NCI-H2196 (cell line): Measurements from ENCODE around the gene RPS6KC1.
"Not testable (repeated sequence)": the region's sequence is repeated elsewhere in the genome, so short reads cannot be mapped to it uniquely, and the experiment has no call there.

Experiments
- DNase-seq: peaks from one replicate; lab custom pipeline; 2025; ENCODE audit not compliant: unreplicated experiment; lab: John Stamatoyannopoulos, UW

The RPS6KC1 gene

GRCh38 chr1:213104604-213105003, 53.6 kb downstream of the RPS6KC1 start:
- no peak for DNase-seq

- no peak for DNase-seq
Observed at GRCh38 chr1:213106298-213106697, 55.3 kb downstream of the RPS6KC1 start.

- no peak for DNase-seq
Observed at GRCh38 chr1:213107613-213108012, 56.6 kb downstream of the RPS6KC1 start.

DNA sequence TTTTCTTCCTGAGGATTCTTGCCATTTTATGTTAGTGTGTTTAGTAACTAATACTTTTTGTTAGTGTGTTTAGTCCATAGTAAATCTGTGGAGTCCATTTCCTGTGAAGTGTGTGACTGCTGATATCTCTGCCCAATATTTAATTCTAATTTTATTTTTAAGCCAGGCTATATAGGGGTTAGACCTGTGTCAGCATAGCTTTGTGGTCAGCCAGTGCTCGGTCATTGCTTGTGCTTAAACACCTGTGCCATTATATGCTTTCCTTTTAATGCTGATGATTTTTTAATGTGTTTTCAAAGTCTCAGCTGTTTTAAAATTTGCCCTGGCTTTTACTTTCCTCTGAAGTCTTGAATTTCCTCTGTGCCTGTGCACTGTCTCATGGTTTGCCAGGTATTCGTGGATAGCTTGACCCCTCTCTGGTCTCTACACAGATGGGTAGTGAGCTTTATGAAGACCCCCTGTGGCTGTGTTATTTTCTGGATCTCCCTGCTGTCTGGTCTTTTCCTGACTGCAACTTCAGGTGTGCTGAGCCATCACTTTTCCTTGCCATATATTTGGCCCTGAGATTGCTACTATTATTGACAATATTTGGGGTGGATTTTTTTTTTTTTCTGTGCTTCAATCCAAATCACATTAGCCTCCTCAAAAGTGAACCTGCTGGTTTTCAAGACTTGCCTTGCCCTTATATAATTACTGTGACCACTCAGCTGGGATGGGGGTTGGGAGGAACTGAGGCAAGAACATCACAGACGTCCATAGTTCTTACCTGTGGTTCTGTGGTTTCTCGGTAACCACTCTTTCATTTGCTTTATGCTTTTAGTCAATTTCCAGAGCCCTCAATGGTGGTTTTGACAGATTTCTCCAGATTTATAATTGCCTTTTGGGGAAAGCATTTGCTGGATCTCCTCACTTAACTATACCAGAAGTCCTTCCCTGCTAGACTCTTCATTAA, 59.6 kb downstream of the RPS6KC1 start:
- no peak for DNase-seq

- no peak for DNase-seq
Observed at GRCh38 chr1:213111502-213111901, 60.5 kb downstream of the RPS6KC1 start.

DNA sequence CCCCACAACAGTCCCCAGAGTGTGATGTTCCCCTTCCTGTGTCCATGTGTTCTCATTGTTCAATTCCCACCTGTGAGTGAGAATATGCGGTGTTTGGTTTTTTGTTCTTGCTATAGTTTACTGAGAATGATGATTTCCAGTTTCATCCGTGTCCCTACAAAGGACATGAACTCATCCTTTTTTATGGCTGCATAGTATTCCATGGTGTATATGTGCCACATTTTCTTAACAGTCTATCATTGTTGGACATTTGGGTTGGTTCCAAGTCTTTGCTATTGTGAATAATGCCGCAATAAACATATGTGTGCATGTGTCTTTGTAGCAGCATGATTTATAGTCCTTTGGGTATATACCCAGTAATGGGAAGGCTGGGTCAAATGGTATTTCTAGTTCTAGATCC, 61.7 kb downstream of the RPS6KC1 start:
- DNase-seq = not testable (repeated sequence)

- DNase-seq = not testable (repeated sequence)
Observed at GRCh38 chr1:213117699-213118180, 66.7 kb downstream of the RPS6KC1 start.

DNA sequence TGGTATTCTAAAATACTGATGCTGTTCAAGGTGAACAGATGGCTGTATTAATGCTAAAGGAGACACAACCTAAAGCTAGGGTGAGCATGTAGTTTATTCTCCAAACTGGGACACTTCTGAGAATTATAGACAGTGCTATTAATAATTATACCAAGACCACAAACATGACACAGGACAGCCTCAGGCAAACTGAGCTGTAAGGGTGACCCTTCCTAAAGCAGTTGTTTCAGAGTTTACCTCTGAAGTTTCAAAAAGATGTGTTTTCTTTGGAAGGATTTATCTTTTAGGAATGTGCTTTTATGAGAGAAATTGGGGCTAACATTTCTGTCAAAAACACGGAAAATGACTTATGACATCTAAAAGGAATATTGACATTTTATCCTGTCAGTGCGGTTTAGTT, 68.8 kb downstream of the RPS6KC1 start:
- DNase-seq = no peak

DNA sequence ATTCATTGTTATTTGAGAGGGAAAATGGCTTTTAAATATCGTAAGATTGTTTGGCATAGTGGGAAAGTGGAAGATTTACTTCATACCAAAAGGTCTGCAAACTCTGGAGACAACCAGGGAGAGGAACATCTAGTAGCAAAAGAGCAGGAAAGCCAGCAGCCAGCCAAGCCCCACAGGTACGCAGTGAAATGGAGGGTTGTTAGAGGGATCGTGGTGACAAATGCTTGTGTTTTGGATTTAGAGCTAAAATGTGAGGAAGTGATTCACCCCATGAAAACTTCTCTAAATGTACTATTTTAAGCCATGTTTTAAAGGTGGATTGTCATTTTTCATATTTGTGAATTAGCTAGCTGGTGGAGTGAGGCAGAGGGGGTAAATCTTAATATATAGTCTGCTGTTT, 69.3 kb downstream of the RPS6KC1 start:
- DNase-seq = no peak

DNA sequence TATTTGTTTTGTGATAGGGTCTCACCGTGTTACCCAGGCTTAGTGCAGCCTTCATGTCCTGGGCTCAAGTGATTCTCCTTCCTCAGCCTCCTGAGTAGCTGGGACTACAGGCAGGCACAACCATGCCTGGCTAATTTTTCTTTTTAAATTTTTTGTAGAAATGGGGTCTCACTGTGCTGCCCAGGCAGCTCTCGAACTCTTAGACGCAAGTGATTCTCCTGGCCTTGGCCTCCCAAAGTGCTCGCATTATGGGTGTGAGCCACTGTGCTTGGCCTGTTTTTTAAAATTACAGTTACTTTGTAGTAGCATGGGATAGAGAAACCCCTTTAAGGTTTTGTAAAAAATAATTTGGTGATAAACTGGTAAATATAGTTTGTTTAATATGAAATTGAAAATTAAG, 69.9 kb downstream of the RPS6KC1 start:
- no peak for DNase-seq

DNA sequence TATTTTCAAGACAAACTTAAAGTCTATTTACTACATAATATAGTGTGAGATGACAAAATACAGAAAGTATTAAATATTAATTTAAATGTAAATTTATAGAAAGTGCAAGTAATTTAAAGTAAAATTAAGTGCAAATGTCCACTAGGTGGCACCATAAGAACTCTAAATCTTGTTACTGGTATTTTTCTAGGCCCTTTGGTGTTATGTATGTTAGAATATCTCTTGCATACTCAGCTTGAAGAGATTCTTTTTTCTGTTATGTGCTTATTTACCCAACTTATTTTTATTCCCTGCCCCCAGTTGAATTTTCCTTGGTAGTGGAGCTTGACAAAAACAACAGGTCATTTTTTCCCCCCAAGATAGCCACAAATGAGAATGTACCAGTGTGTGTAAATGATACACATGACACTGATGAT, 71.5 kb downstream of the RPS6KC1 start:
- peak; percentile 58 for DNase-seq

- DNase-seq = no peak
Observed at GRCh38 chr1:213123087-213123486, 72.0 kb downstream of the RPS6KC1 start.

GRCh38 chr1:213123536-213123935, 72.5 kb downstream of the RPS6KC1 start:
- DNase-seq = no peak

DNA sequence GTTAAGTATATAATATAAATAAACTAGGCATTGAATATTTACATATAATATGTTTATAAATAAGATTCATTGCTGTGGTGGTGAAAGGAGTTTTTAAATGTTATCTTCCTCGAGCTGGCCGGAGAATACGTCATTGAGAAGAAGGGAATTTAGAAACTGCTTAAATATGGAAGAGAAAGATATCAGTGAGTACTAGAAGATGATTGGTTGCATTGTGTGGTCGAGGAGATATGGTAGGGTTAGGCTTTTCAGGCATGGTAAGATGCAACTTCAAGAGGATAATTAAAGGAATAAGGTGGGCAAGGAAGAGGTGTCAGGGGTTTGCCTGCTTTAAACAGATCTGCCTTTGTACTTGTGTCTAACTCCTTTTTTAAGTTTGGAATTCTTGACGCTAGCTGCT, 73.5 kb downstream of the RPS6KC1 start:
- no peak for DNase-seq

DNA sequence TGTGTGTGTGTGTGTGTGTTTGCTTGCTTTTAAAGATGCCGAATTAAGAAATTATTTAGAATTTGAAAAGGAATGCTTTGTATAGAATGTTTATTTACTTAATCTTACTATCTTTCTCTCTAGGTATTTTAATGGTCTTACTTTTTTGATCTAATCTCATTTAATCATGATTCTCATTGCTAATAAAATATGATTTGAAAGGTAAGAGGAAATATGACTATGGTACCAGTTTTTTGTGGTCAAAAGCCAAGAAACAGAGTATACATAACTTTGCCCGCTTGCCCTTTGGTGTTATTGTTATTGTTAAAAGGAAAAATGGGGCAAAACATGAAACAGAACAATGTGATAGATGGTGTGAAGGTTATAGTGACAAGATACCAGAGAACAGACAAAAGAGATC, 74.6 kb downstream of the RPS6KC1 start:
- no peak for DNase-seq

DNA sequence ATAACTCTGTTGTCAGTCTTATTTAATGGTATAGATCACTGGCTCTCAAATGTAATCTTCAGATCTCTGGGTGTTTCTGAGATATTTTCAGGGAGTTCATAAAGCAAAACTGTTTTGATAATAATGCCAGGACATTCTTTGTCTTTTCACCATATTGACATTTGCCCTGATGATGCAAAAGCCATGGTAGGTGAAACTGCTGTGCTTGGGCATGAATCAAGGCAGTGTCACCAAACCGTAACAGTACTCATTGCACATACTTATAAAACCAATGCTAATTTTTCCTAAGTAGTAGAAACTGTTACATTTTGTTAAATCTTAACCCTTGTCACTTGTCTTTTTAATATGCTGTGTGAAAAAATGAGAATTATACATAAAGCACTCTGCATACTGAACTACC, 76.0 kb downstream of the RPS6KC1 start:
- DNase-seq = no peak

GRCh38 chr1:213131851-213132655, 81.0 kb downstream of the RPS6KC1 start:
- no peak for DNase-seq

DNA sequence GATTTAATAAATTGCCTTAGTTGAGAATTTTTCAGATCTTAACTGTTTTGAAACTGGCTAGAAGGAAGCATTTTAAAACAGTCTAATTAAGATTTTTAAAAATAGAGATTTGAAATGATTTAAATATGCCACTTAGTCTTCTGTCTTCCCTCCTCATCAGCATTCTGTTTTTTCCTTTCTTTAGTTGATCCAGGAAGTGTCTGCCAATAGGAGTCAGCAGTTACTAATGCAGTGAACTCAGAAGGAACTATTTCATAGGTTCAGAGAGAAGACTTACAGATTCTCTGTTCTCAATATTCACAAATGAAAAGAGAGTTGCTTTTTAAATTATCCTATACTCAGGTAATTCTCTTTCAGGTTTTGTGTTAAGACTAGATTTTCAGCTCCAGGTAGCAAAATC, 84.5 kb downstream of the RPS6KC1 start:
- no peak for DNase-seq

- DNase-seq = no peak
Observed at GRCh38 chr1:213136190-213136917, 85.3 kb downstream of the RPS6KC1 start.

- no peak for DNase-seq
Observed at GRCh38 chr1:213138391-213138790, 87.3 kb downstream of the RPS6KC1 start.

DNA sequence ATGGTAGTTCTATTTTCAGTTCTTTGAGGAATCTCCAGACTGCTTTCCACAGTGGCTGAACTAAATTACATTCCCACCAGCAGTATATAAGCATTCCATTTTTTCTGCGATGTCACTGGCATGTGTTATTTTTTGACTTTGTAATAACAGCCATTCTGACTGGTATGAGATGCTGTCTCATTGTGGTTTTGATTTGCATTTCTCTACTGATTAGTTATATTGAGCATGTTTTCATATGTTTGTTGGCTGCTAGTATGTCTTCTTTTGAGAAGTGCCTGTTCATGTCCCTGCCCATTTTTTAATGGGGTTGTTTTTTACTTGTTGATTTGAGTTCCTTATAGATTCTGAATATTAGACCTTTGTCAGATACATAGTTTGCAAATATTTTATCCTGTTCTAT, 87.9 kb downstream of the RPS6KC1 start:
- no peak for DNase-seq
